ENCODE results near the gene SRGAP1.

- TF ChIP-seq CTCF (conservative IDR thresholded peaks at IDR 0.05) (no peak), ZFX (IDR thresholded peaks at IDR 0.05) (no peak)
These were observed 111.5 kb downstream of the SRGAP1 start for GRCh38 chr12:63955831-63956666.

Measured in C4-2B (cell line).